ENCODE results near the gene DUS4L. TPM values are rescaled to one million over a fixed set of nuclear protein-coding genes. Genes with fewer than 3 reads are reported as not detected.

DUS4L gene
- total RNA-seq, 1 experiment from 2014 or later, result 20.9 TPM

DNA sequence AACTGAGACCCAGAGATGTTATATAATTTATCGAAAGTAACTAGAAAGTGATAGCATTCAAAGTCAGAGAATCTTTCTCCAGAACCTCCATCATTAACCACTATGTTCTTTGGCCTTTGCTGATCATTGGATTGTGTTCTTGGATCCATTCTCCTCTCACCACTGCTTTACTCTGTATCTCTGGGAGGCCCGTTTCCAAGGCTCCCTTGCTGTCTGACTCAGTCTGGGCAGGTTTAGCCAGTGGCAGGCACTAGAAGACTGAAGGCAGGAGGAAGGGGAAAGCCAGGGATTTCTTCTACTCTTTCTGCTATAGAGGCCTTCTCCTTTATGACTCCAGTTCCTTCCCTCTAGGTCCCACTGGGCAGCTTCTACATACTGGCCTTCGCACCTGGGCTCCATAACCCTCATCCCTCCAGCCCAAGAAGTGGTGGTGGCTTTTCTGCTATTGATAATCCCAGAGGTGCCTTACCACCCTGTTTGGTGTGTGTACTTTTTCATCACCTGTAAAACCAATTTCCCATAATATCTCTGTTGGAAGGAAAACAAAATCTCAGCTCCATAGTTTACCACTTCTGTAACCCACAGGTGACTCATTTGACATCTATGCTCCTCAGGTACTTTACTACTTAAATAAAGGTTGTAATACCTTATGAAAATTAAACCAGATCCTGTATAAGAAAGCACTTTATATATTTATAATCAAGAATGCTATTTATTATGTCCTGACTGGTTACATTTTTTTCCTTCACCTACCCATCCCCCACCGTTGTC, 52.3 kb downstream of the DUS4L start:
- no peak for DNase-seq (ENCODE audit: low read depth)

DNA sequence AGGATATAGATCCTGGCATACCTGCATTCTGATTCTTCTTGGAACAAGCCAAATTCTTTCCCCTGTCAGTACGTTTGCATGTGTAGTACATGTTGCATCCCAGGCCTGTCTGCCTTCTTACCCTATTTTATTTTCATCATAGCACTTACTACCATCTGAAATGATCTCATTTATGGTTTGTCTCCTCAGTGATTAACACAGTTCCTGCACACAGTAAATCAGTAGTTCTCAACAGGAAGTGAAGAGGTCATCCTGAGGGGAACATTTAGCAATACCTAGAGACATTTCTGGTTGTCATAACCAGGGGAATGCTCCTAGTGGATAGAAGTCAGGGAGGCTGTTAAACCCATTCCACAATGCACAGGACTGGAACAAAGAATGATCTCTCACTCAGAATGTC, 58.7 kb downstream of the DUS4L start:
- DNase-seq (ENCODE audit: low read depth), result peak; percentile 27

GRCh38 chr7:107622894-107623293, 59.1 kb downstream of the DUS4L start:
- DNase-seq (ENCODE audit: low read depth), result no peak

GRCh38 chr7:107627002-107627401, 63.2 kb downstream of the DUS4L start:
- no peak for DNase-seq (ENCODE audit: low read depth)

Other genes starting within 250 kb of the DUS4L start
- not detected in 2 replicates for gene GPR22, start 93.9 kb upstream of the DUS4L start, total RNA-seq (2014; rRNA removed; shearing (Covaris generic))
- 50.6 and 72.6 TPM in 2 replicates for gene COG5, start 51 bp upstream of the DUS4L start, total RNA-seq (2014; rRNA removed; shearing (Covaris generic))
- 197 and 279 TPM in 2 replicates for gene BCAP29, start 16.3 kb downstream of the DUS4L start, total RNA-seq (2014; rRNA removed; shearing (Covaris generic))
- gene SLC26A4, start 96.9 kb downstream of the DUS4L start, total RNA-seq (2014; rRNA removed; shearing (Covaris generic)), result 1.4 and 6.8 TPM in 2 replicates
- 39.6 and 54.1 TPM in 2 replicates for gene CBLL1, start 180.2 kb downstream of the DUS4L start, total RNA-seq (2014; rRNA removed; shearing (Covaris generic))
- not detected in 2 replicates for gene SLC26A3, start 239.3 kb downstream of the DUS4L start, total RNA-seq (2014; rRNA removed; shearing (Covaris generic))

Data from Daoy (cell line).